HepG2 (cell line): Measurements from ENCODE around the gene MIF4GD. TPM values are rescaled to one million over a fixed set of nuclear protein-coding genes. Genes with fewer than 3 reads are reported as not detected.
A peak's percentile ranks its signal among the peaks of the same experiment; 100 is the strongest.

ENCODE experiments used
- DMTF1 ChIP-seq: sonication (generic); formaldehyde crosslinking; IDR thresholded peaks from 2 replicates; pipeline ENCODE4 v1.4.0; 2020; ENCODE audit warnings: mild to moderate bottlenecking, missing genetic modification reagents
- EZH2 ChIP-seq: conservative IDR thresholded peaks from 2 replicates; pipeline ENCODE4 v1.6.1; 2012; ENCODE audit warnings: mild to moderate bottlenecking, low read depth, low read length, moderate library complexity
- FIP1L1 ChIP-seq: fragments of 200-400 bp; formaldehyde crosslinking; IDR thresholded peaks from 2 replicates; pipeline ENCODE4 v1.6.1; 2018; ENCODE audit warnings: low read depth, mild to moderate bottlenecking, low read length, moderate library complexity, borderline replicate concordance; ENCODE audit not compliant: insufficient read depth
- GTF3A ChIP-seq: sonication (generic); formaldehyde crosslinking; conservative IDR thresholded peaks from 2 replicates; pipeline ENCODE4 v1.4.0; 2020; ENCODE audit warnings: mild to moderate bottlenecking, missing genetic modification reagents
- HMGA1 ChIP-seq: sonication (generic); formaldehyde crosslinking; conservative IDR thresholded peaks from 2 replicates; pipeline ENCODE4 v1.4.0; 2020; ENCODE audit warnings: missing genetic modification reagents
- KLF11 ChIP-seq: IDR thresholded peaks from 2 replicates; pipeline ENCODE4 v1.6.1; 2016; ENCODE audit warnings: missing compliant biosample characterization
- NFE2 ChIP-seq: sonication (generic); formaldehyde crosslinking; IDR thresholded peaks from 2 replicates; pipeline ENCODE4 v1.4.0; 2020; ENCODE audit warnings: missing genetic modification reagents
- NONO ChIP-seq, 2 experiments: fragments of 450-650 bp in 1 of 2; sonication (generic) in 1 of 2; formaldehyde crosslinking in 1 of 2; IDR thresholded peaks in 1 of 2; conservative IDR thresholded peaks in 1 of 2; 2 replicates each; pipeline versions ENCODE4 v1.6.1 to v1.8.0; 2017 to 2022; ENCODE audit warnings: mild to moderate bottlenecking in 1 of 2, missing genetic modification reagents in 1 of 2, moderate library complexity in 1 of 2
- PLRG1 ChIP-seq: fragments of 450-650 bp; conservative IDR thresholded peaks from 2 replicates; pipeline ENCODE4 v1.6.1; 2016
- RARG ChIP-seq: sonication (generic); formaldehyde crosslinking; IDR thresholded peaks from 2 replicates; pipeline ENCODE4 v1.4.0; 2020; ENCODE audit warnings: low read depth, mild to moderate bottlenecking, missing genetic modification reagents
- SMAD9 ChIP-seq: sonication (generic); formaldehyde crosslinking; IDR thresholded peaks from 2 replicates; pipeline ENCODE4 v1.5.1; 2020; ENCODE audit warnings: mild to moderate bottlenecking, missing genetic modification reagents
- SRSF4 ChIP-seq: fragments of 200-400 bp; formaldehyde crosslinking; IDR thresholded peaks from one replicate; pipeline ENCODE4 v1.6.1; 2018; ENCODE audit warnings: mild to moderate bottlenecking, low read depth, low read length, moderate library complexity; ENCODE audit not compliant: poor library complexity, severe bottlenecking
- TCF7L2 ChIP-seq: IDR thresholded peaks from 2 replicates; pipeline ENCODE4 v1.6.1; 2011; ENCODE audit warnings: mild to moderate bottlenecking, low read depth, low read length, moderate library complexity
- U2AF2 ChIP-seq: fragments of 200-400 bp; formaldehyde crosslinking; IDR thresholded peaks from 2 replicates; pipeline ENCODE4 v1.6.1; 2017; ENCODE audit warnings: low read depth, mild to moderate bottlenecking, low read length
- ZKSCAN1 ChIP-seq: fragments of 150-350 bp; IDR thresholded peaks from 2 replicates; pipeline ENCODE4 v1.6.1; 2014; ENCODE audit warnings: low read length
- ZNF317 ChIP-seq: sonication (generic); formaldehyde crosslinking; IDR thresholded peaks from 2 replicates; pipeline ENCODE4 v1.5.0; 2020; ENCODE audit warnings: mild to moderate bottlenecking, missing genetic modification reagents
- ZNF335 ChIP-seq: sonication (generic); formaldehyde crosslinking; IDR thresholded peaks from 2 replicates; pipeline ENCODE4 v1.4.0; 2020; ENCODE audit warnings: missing genetic modification reagents
- ZNF350 ChIP-seq: sonication (generic); formaldehyde crosslinking; IDR thresholded peaks from 2 replicates; pipeline ENCODE4 v1.4.0; 2020; ENCODE audit warnings: mild to moderate bottlenecking, low read depth, missing genetic modification reagents, borderline replicate concordance
- ZNF562 ChIP-seq: sonication (generic); formaldehyde crosslinking; IDR thresholded peaks from 2 replicates; pipeline ENCODE4 v1.8.0; 2022; ENCODE audit warnings: missing genetic modification reagents, borderline replicate concordance
- ZNF597 ChIP-seq: sonication (generic); formaldehyde crosslinking; IDR thresholded peaks from 2 replicates; pipeline ENCODE4 v1.5.0; 2020; ENCODE audit warnings: missing genetic modification reagents
- ZNF652 ChIP-seq: IDR thresholded peaks from 2 replicates; pipeline ENCODE4 v1.6.1; 2016; ENCODE audit warnings: low read depth, borderline replicate concordance
- ZNF839 ChIP-seq: sonication (generic); formaldehyde crosslinking; IDR thresholded peaks from 2 replicates; pipeline ENCODE4 v1.4.0; 2020; ENCODE audit warnings: missing genetic modification reagents, mild to moderate bottlenecking, borderline replicate concordance
- polyA plus RNA-seq, 8 experiments: library from polyadenylated mRNA; depleted of rRNA in 3 of 8; stranded (reverse) in 7 of 8; unstranded in 1 of 8; fragments of >200 nt; fragmentation: Illumina TruSeq in 4 of 8; extraction: Trizol in 4 of 8; gene quantifications; 2 replicates each; pipeline versions ENCODE4 v1.2.1 to v1.2.3, GENCODE V29; 2011 to 2016; ENCODE audit warnings: low read depth in 4 of 8, missing spikeins in 1 of 8, mixed read lengths in 1 of 8; ENCODE audit not compliant: insufficient read depth in 1 of 8
- total RNA-seq, 5 experiments: library from RNA; depleted of rRNA; stranded (reverse); fragments of >200 nt; fragmentation: Illumina TruSeq; extraction: Trizol; gene quantifications; 2 replicates each; pipeline ENCODE4 v1.2.3, GENCODE V29; 2016; ENCODE audit warnings: low read depth in 1 of 5
- TF ChIP-seq, protein P1 (sequence below): sonication (generic); formaldehyde crosslinking; IDR thresholded peaks from 2 replicates; pipeline ENCODE4 v1.9.0; 2021; ENCODE audit warnings: missing genetic modification reagents, borderline replicate concordance
- TF ChIP-seq, protein P2 (sequence below): sonication (generic); formaldehyde crosslinking; conservative IDR thresholded peaks from 2 replicates; pipeline ENCODE4 v1.4.0; 2020; ENCODE audit warnings: mild to moderate bottlenecking, missing genetic modification reagents, moderate library complexity

MIF4GD gene
- total and polyA plus RNA-seq, 2 of the 13 experiments (the other 11 are each of a cell fraction or from before 2014, with no cell fraction given) = 14.0 to 28.0 TPM

DNA sequence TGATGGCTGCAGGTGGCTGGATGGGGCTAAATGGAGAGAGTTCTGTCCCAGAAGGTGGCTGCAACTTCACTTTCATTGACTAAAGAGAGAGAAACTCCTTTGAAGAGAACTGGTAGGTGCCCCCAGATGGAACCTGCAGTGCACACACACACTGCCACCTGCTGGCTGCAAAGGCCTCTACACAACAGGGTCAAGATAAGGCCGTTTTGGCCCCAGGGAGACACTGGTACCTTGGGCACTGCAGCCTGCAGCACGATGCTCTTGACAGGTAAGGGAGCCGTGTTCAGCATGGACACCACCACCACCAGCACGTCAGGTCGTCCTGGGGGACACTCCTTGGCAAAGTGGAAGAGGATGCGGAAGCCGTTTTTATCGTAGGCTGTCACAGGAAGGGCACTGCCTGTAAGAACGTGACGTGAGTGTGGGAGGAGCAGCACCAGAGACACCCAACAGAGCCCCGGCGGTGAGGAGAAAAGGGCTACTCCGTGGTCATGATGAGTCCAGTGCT, 32.3 kb downstream of the MIF4GD start (continued):
- TF ChIP-seq EZH2 (no peak), ZNF839 (CRISPR knock-in tag) (no peak), ZNF350 (no peak), DMTF1 (CRISPR knock-in tag) (no peak), HMGA1 (CRISPR knock-in tag) (no peak), KLF11 (CRISPR knock-in tag) (no peak), NFE2 (CRISPR knock-in tag) (no peak), TCF7L2 (no peak), FIP1L1 (no peak), GTF3A (no peak), RARG (CRISPR knock-in tag) (no peak), SMAD9 (no peak), PLRG1 (no peak), ZNF597 (CRISPR knock-in tag) (no peak), ZNF317 (CRISPR knock-in tag) (no peak), ZKSCAN1 (no peak), ZNF652 (no peak), NONO (IDR thresholded peaks at IDR 0.05) (no peak), NONO (CRISPR knock-in tag; conservative IDR thresholded peaks at IDR 0.05) (peak; percentile 59; the same call in 1 of the 2 replicates), SRSF4 (no peak), U2AF2 (no peak), ZNF562 (no peak), ZNF335 (CRISPR knock-in tag) (0 out of 2 replicates have a peak, but pooled peaks have one; percentile 52)
- TF ChIP-seq, protein P1, sequence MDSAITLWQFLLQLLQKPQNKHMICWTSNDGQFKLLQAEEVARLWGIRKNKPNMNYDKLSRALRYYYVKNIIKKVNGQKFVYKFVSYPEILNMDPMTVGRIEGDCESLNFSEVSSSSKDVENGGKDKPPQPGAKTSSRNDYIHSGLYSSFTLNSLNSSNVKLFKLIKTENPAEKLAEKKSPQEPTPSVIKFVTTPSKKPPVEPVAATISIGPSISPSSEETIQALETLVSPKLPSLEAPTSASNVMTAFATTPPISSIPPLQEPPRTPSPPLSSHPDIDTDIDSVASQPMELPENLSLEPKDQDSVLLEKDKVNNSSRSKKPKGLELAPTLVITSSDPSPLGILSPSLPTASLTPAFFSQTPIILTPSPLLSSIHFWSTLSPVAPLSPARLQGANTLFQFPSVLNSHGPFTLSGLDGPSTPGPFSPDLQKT = no peak
- TF ChIP-seq, protein P2, sequence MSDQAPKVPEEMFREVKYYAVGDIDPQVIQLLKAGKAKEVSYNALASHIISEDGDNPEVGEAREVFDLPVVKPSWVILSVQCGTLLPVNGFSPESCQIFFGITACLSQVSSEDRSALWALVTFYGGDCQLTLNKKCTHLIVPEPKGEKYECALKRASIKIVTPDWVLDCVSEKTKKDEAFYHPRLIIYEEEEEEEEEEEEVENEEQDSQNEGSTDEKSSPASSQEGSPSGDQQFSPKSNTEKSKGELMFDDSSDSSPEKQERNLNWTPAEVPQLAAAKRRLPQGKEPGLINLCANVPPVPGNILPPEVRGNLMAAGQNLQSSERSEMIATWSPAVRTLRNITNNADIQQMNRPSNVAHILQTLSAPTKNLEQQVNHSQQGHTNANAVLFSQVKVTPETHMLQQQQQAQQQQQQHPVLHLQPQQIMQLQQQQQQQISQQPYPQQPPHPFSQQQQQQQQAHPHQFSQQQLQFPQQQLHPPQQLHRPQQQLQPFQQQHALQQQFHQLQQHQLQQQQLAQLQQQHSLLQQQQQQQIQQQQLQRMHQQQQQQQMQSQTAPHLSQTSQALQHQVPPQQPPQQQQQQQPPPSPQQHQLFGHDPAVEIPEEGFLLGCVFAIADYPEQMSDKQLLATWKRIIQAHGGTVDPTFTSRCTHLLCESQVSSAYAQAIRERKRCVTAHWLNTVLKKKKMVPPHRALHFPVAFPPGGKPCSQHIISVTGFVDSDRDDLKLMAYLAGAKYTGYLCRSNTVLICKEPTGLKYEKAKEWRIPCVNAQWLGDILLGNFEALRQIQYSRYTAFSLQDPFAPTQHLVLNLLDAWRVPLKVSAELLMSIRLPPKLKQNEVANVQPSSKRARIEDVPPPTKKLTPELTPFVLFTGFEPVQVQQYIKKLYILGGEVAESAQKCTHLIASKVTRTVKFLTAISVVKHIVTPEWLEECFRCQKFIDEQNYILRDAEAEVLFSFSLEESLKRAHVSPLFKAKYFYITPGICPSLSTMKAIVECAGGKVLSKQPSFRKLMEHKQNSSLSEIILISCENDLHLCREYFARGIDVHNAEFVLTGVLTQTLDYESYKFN (CRISPR knock-in tag) = no peak
